ENCODE results near the gene PON3.

- TF ChIP-seq, protein P1, sequence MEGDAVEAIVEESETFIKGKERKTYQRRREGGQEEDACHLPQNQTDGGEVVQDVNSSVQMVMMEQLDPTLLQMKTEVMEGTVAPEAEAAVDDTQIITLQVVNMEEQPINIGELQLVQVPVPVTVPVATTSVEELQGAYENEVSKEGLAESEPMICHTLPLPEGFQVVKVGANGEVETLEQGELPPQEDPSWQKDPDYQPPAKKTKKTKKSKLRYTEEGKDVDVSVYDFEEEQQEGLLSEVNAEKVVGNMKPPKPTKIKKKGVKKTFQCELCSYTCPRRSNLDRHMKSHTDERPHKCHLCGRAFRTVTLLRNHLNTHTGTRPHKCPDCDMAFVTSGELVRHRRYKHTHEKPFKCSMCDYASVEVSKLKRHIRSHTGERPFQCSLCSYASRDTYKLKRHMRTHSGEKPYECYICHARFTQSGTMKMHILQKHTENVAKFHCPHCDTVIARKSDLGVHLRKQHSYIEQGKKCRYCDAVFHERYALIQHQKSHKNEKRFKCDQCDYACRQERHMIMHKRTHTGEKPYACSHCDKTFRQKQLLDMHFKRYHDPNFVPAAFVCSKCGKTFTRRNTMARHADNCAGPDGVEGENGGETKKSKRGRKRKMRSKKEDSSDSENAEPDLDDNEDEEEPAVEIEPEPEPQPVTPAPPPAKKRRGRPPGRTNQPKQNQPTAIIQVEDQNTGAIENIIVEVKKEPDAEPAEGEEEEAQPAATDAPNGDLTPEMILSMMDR (conservative IDR thresholded peaks at IDR 0.05; ENCODE audit: low read depth, low read length), result no peak
- TF ChIP-seq SMC3 (IDR thresholded peaks at IDR 0.05; ENCODE audit: low read depth, low read length) (no peak), MAFK (IDR thresholded peaks at IDR 0.05; ENCODE audit: low read depth, low read length) (no peak)
These were observed 71.7 kb downstream of the PON3 start, which contains the start of gene PON1 for GRCh38 chr7:95324431-95324830.

All from IMR-90 (cell line).